HEK293 (cell line): Measurements from ENCODE around the gene HES3.

Source experiments
- HOXC10 ChIP-seq: sonication (generic); formaldehyde crosslinking; IDR thresholded peaks from 2 replicates; pipeline ENCODE4 v1.8.1; 2023; ENCODE audit warnings: mild to moderate bottlenecking, missing genetic modification reagents
- KLF1 ChIP-seq: fragments of 450-650 bp; formaldehyde crosslinking; IDR thresholded peaks from 2 replicates; pipeline ENCODE4 v1.5.1; 2016; ENCODE audit warnings: missing biosample characterization, missing genetic modification characterization
- KLF7 ChIP-seq: fragments of 450-650 bp; formaldehyde crosslinking; IDR thresholded peaks from 2 replicates; pipeline ENCODE4 v1.5.1; 2016; ENCODE audit warnings: missing biosample characterization, missing genetic modification characterization, borderline replicate concordance
- KLF8 ChIP-seq: fragments of 450-650 bp; formaldehyde crosslinking; IDR thresholded peaks from 2 replicates; pipeline ENCODE4 v1.5.1; 2016; ENCODE audit warnings: missing biosample characterization, missing genetic modification characterization
- MYNN ChIP-seq: fragments of 450-650 bp; formaldehyde crosslinking; IDR thresholded peaks from 2 replicates; pipeline ENCODE4 v1.5.1; 2016; ENCODE audit warnings: missing biosample characterization, missing genetic modification characterization, borderline replicate concordance
- OVOL3 ChIP-seq: fragments of 450-650 bp; formaldehyde crosslinking; IDR thresholded peaks from 2 replicates; pipeline ENCODE4 v1.5.1; 2016; ENCODE audit warnings: missing biosample characterization, missing genetic modification characterization
- SCRT1 ChIP-seq: fragments of 450-650 bp; formaldehyde crosslinking; IDR thresholded peaks from 2 replicates; pipeline ENCODE4 v1.5.1; 2016; ENCODE audit warnings: missing biosample characterization, missing genetic modification characterization, borderline replicate concordance
- SP2 ChIP-seq: fragments of 450-650 bp; formaldehyde crosslinking; IDR thresholded peaks from 2 replicates; pipeline ENCODE4 v1.5.1; 2016; ENCODE audit warnings: missing biosample characterization, missing genetic modification characterization
- TCF7L2 ChIP-seq: IDR thresholded peaks from 2 replicates; pipeline ENCODE4 v1.6.1; 2011; ENCODE audit warnings: low read depth, mild to moderate bottlenecking, inconsistent platforms, low read length, moderate library complexity, borderline replicate concordance
- ZBTB20 ChIP-seq: fragments of 450-650 bp; formaldehyde crosslinking; IDR thresholded peaks from 2 replicates; pipeline ENCODE4 v1.5.1; 2016; ENCODE audit warnings: missing biosample characterization, missing genetic modification characterization
- ZNF155 ChIP-seq: fragments of 450-650 bp; formaldehyde crosslinking; IDR thresholded peaks from 2 replicates; pipeline ENCODE4 v1.5.1; 2016; ENCODE audit warnings: missing biosample characterization, missing genetic modification characterization
- ZNF221 ChIP-seq: fragments of 450-650 bp; formaldehyde crosslinking; IDR thresholded peaks from 2 replicates; pipeline ENCODE4 v1.5.1; 2017; ENCODE audit warnings: missing biosample characterization, missing genetic modification characterization, borderline replicate concordance
- ZNF223 ChIP-seq: fragments of 450-650 bp; formaldehyde crosslinking; IDR thresholded peaks from 2 replicates; pipeline ENCODE4 v1.5.1; 2016; ENCODE audit warnings: missing biosample characterization, missing genetic modification characterization
- ZNF266 ChIP-seq: fragments of 450-650 bp; formaldehyde crosslinking; IDR thresholded peaks from 2 replicates; pipeline ENCODE4 v1.5.1; 2016; ENCODE audit warnings: missing biosample characterization, missing genetic modification characterization, low read depth
- ZNF501 ChIP-seq: fragments of 450-650 bp; formaldehyde crosslinking; IDR thresholded peaks from 2 replicates; pipeline ENCODE4 v1.5.1; 2016; ENCODE audit warnings: missing biosample characterization, missing genetic modification characterization
- ZNF530 ChIP-seq: fragments of 450-650 bp; formaldehyde crosslinking; IDR thresholded peaks from 2 replicates; pipeline ENCODE4 v1.5.1; 2016; ENCODE audit warnings: low read depth, missing biosample characterization, missing genetic modification characterization
- ZNF549 ChIP-seq: fragments of 450-650 bp; IDR thresholded peaks from 2 replicates; pipeline ENCODE4 v1.5.1; 2018; ENCODE audit warnings: missing biosample characterization, missing genetic modification characterization, mild to moderate bottlenecking, inconsistent platforms, moderate library complexity
- ZNF623 ChIP-seq: fragments of 450-650 bp; formaldehyde crosslinking; IDR thresholded peaks from 2 replicates; pipeline ENCODE4 v1.5.1; 2016; ENCODE audit warnings: missing biosample characterization, missing genetic modification characterization
- ZNF747 ChIP-seq: fragments of 450-650 bp; formaldehyde crosslinking; IDR thresholded peaks from 2 replicates; pipeline ENCODE4 v1.5.1; 2016; ENCODE audit warnings: missing biosample characterization, missing genetic modification characterization
- ZNF843 ChIP-seq: fragments of 450-650 bp; formaldehyde crosslinking; IDR thresholded peaks from 2 replicates; pipeline ENCODE4 v1.5.1; 2016; ENCODE audit warnings: missing biosample characterization, missing genetic modification characterization
- TF ChIP-seq, protein P1 (sequence below): fragments of 450-650 bp; formaldehyde crosslinking; IDR thresholded peaks from 2 replicates; pipeline ENCODE4 v1.5.1; 2016; ENCODE audit warnings: missing biosample characterization, missing genetic modification characterization
- TF ChIP-seq, protein P2 (sequence below): fragments of 450-650 bp; formaldehyde crosslinking; IDR thresholded peaks from 2 replicates; pipeline ENCODE4 v1.5.0; 2017; ENCODE audit warnings: missing biosample characterization, missing genetic modification characterization, borderline replicate concordance
- TF ChIP-seq, protein P3 (sequence below): fragments of 450-650 bp; formaldehyde crosslinking; IDR thresholded peaks from 2 replicates; pipeline ENCODE4 v1.5.1; 2016; ENCODE audit warnings: missing biosample characterization, missing genetic modification characterization
- TF ChIP-seq, protein P4 (sequence below): fragments of 450-650 bp; formaldehyde crosslinking; IDR thresholded peaks from 2 replicates; pipeline ENCODE4 v1.5.1; 2016; ENCODE audit warnings: missing biosample characterization, missing genetic modification characterization

Gene HES3

DNA sequence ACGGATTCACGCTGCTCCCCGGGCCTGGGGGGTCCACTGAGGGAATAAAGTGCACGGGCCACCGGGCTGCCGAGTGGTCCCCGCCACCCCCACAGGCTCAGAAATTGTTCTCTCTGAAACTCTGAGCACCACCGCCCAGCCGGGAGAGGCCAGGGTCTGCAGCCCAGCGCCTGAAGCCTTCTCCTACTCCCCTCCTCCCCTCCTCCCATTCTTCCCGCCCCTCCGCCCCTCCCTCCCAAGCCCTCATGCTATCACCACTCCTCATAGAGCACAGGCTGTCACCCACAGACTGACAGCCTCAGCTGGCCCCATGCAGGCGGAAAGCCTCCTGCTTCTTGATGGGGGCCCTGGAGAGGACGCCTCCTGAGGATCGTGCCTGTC is 17.6 kb downstream of the HES3 start (continued):
- TF ChIP-seq, protein P1, sequence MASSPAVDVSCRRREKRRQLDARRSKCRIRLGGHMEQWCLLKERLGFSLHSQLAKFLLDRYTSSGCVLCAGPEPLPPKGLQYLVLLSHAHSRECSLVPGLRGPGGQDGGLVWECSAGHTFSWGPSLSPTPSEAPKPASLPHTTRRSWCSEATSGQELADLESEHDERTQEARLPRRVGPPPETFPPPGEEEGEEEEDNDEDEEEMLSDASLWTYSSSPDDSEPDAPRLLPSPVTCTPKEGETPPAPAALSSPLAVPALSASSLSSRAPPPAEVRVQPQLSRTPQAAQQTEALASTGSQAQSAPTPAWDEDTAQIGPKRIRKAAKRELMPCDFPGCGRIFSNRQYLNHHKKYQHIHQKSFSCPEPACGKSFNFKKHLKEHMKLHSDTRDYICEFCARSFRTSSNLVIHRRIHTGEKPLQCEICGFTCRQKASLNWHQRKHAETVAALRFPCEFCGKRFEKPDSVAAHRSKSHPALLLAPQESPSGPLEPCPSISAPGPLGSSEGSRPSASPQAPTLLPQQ (tag by site-specific recombination), result 0 out of 2 replicates have a peak, but pooled peaks have one; percentile 7
- TF ChIP-seq ZNF747 (tag by site-specific recombination) (no peak), SP2 (peak; percentile 54), ZNF530 (tag by site-specific recombination) (no peak), ZNF549 (tag by site-specific recombination) (no peak), KLF1 (peak; percentile 61; the same call in 1 of the 2 replicates), SCRT1 (no peak), ZNF266 (tag by site-specific recombination) (no peak), ZNF843 (no peak), KLF7 (no peak), HOXC10 (CRISPR knock-in tag) (no peak), MYNN (tag by site-specific recombination) (no peak), KLF8 (tag by site-specific recombination) (no peak), ZNF501 (tag by site-specific recombination) (no peak), ZNF155 (no peak), ZNF223 (tag by site-specific recombination) (no peak), ZNF221 (tag by site-specific recombination) (no peak), ZBTB20 (tag by site-specific recombination) (peak; percentile 3; the same call in 1 of the 2 replicates), OVOL3 (no peak), TCF7L2 (no peak), ZNF623 (tag by site-specific recombination) (no peak)
- TF ChIP-seq, protein P2, sequence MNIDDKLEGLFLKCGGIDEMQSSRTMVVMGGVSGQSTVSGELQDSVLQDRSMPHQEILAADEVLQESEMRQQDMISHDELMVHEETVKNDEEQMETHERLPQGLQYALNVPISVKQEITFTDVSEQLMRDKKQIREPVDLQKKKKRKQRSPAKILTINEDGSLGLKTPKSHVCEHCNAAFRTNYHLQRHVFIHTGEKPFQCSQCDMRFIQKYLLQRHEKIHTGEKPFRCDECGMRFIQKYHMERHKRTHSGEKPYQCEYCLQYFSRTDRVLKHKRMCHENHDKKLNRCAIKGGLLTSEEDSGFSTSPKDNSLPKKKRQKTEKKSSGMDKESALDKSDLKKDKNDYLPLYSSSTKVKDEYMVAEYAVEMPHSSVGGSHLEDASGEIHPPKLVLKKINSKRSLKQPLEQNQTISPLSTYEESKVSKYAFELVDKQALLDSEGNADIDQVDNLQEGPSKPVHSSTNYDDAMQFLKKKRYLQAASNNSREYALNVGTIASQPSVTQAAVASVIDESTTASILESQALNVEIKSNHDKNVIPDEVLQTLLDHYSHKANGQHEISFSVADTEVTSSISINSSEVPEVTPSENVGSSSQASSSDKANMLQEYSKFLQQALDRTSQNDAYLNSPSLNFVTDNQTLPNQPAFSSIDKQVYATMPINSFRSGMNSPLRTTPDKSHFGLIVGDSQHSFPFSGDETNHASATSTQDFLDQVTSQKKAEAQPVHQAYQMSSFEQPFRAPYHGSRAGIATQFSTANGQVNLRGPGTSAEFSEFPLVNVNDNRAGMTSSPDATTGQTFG (tag by site-specific recombination), result no peak
- TF ChIP-seq, protein P3, sequence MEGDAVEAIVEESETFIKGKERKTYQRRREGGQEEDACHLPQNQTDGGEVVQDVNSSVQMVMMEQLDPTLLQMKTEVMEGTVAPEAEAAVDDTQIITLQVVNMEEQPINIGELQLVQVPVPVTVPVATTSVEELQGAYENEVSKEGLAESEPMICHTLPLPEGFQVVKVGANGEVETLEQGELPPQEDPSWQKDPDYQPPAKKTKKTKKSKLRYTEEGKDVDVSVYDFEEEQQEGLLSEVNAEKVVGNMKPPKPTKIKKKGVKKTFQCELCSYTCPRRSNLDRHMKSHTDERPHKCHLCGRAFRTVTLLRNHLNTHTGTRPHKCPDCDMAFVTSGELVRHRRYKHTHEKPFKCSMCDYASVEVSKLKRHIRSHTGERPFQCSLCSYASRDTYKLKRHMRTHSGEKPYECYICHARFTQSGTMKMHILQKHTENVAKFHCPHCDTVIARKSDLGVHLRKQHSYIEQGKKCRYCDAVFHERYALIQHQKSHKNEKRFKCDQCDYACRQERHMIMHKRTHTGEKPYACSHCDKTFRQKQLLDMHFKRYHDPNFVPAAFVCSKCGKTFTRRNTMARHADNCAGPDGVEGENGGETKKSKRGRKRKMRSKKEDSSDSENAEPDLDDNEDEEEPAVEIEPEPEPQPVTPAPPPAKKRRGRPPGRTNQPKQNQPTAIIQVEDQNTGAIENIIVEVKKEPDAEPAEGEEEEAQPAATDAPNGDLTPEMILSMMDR (tag by site-specific recombination), result no peak
- TF ChIP-seq, protein P4, sequence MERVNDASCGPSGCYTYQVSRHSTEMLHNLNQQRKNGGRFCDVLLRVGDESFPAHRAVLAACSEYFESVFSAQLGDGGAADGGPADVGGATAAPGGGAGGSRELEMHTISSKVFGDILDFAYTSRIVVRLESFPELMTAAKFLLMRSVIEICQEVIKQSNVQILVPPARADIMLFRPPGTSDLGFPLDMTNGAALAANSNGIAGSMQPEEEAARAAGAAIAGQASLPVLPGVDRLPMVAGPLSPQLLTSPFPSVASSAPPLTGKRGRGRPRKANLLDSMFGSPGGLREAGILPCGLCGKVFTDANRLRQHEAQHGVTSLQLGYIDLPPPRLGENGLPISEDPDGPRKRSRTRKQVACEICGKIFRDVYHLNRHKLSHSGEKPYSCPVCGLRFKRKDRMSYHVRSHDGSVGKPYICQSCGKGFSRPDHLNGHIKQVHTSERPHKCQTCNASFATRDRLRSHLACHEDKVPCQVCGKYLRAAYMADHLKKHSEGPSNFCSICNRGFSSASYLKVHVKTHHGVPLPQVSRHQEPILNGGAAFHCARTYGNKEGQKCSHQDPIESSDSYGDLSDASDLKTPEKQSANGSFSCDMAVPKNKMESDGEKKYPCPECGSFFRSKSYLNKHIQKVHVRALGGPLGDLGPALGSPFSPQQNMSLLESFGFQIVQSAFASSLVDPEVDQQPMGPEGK (tag by site-specific recombination), result peak; percentile 52; the same call in 1 of the 2 replicates
